Occipital lobe (tissue), 2 donors: ENCODE data around the gene CIBAR2. TPM values are rescaled to one million over a fixed set of nuclear protein-coding genes. Genes with fewer than 3 reads are reported as not detected.

Experiments
- DNase-seq: peaks from one replicate; lab custom pipeline; 2025; lab: John Stamatoyannopoulos, UW
- total RNA-seq: library from RNA; depleted of rRNA; stranded (reverse); fragments of >200 nt; gene quantifications from one replicate; pipeline ENCODE4 v1.2.3, GENCODE V29; 2014

CIBAR2 gene
- total RNA-seq, 1 donor from 2014 or later = not detected

DNA sequence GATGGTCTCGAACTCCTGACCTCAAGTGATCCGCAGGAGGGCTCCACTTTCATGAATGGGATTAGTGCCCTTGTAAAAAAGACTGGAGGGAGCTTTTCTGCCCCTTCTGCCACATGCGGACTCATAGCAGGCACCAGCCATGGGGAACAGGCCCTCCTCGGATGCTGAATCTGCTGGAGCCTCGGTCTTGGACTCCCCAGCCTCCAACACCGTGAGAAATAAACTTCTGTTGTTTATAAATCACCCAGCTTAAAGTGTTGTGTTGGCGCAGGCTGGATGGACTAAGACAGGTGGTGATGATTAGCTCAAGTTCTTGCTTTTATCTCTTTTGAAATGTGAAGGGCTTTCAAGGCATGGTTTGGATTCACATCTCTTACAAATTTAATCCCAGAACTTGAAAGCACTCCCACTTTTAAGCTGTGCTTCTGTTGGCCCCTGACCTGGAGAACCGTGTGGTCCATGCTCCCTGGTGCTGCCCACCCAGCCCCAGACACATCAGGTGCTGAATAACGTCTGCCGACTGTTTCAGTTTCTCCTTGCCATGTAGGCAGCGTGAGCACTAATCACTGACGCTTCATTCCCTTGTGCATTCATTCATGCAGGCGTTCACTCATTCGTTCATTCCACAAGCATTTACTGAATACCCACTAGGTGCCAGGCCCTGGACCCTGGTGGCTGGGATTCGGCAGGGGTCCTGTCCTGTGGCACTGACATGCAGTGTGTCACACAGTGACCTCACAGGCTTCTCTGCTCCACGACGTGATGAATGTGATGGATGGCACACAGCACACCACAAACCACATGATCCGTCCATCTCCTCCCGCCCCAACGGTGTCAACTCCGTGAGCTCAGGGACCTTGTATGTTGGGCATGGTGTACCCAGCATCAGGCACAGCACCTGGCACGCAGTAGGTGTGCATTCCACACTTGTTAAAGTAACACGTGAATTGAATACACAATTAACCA is 8.9 kb downstream of the CIBAR2 start:
- no peak for DNase-seq

- no peak for DNase-seq
Measured at GRCh38 chr16:85101956-85102630, 10.2 kb downstream of the CIBAR2 start.

GRCh38 chr16:85100265-85100664 is 12.0 kb downstream of the CIBAR2 start:
- no peak for DNase-seq

DNA sequence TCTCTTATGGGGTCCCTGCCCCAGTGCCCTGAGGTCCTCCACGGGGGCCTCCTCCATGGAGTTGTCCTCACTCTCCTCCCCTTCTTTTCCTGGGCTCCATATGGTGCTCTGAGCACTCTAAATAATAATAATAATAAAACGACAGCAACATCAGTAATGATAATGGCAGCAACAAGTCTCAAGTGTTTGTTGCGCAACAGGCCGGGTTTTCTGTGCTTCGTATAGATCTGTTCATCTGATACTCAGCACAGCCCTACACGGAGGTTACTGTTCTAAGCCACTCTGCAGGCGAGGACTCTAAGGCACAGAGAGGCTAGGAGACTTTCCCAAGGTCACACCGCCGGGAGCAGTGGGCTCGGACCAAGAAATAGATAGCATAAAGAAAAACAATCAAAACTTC is 13.7 kb downstream of the CIBAR2 start:
- DNase-seq = no peak

- DNase-seq = no peak
Measured at GRCh38 chr16:85096921-85097320, 15.4 kb downstream of the CIBAR2 start.

DNA sequence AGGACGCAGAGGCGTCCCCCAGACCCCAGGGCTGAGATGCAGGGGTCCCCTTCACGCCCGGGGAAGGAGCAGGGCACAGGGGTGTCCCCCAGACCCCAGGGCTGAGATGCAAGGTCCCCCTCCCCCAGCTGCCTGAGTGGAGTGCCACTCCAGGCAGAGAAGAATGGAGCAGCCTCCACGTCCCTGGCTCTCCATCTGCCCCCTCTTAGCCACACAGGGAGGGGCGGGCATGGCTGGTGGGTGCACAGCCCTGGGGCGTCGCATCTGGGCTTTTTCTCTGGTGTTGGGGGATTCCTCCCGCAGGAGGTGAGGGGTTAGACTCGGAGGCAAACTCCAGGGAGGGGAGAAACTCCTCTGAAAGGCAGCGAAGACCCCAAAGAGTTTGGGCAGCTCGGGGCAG is 17.5 kb downstream of the CIBAR2 start:
- no peak for DNase-seq

- no peak for DNase-seq
Measured at GRCh38 chr16:85094176-85094805, 18.0 kb downstream of the CIBAR2 start.

DNA sequence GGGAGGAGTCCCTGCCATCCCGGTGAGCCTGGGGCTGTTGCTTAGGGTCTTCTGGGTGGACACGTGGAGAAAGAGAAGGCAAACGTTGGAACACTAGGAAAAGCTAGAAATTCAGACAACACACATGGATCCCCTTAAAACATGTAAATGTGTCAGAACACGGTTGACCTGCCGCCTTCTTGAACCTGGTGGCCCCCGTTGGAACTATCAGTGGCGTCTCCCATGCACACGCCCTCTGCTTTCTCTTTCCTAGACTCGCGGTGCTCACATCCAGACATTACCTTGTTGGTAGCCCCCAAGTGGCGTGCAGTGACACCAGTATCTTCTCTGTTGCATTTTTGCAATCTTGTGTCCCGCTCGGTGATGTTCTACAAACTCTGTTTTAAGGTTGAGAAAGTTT is 18.6 kb downstream of the CIBAR2 start:
- no peak for DNase-seq

DNA sequence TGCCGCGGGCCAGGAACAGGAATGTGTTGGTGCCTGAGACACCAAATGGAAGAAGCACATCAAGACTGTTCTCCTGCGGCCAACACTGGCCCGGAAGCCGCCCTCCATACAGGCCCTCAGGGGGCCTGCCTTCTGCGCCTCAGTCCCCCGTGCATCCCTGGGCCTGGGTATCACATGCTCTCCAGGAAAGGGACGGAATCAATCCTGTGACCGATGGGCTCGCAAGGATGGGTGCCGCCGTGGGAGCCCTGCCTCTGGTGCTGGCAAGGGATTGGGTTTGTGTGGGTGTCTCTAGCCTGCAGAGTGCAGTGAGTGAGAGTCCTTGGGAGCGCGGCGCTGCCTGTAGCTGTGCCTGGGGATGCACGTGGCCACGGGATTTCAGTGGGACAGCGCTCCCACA is 19.4 kb downstream of the CIBAR2 start:
- DNase-seq = peak; percentile 31

DNA sequence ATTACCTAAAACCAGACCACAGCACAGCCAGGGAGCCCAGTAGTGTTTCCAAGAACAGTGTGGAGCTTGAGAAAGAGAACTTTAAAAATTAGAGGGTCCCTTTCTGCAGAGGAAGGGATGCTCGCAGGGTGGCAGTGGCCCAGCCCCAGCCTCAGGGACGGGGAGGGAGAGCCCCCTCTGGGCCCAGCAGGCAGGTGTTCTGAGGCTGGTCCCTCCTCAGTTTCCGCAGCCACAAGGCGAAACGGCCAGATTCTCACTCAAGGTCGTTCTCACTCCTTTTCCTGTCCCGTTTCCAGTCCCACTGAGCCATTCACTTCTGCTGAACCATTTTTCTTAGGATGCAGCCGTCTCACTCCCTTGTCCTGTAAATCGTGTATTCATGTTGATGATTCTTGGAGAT is 20.0 kb downstream of the CIBAR2 start:
- no peak for DNase-seq

GRCh38 chr16:85091522-85091910 is 20.8 kb downstream of the CIBAR2 start:
- DNase-seq = no peak

GRCh38 chr16:85090873-85091521 is 21.3 kb downstream of the CIBAR2 start:
- no peak for DNase-seq

DNA sequence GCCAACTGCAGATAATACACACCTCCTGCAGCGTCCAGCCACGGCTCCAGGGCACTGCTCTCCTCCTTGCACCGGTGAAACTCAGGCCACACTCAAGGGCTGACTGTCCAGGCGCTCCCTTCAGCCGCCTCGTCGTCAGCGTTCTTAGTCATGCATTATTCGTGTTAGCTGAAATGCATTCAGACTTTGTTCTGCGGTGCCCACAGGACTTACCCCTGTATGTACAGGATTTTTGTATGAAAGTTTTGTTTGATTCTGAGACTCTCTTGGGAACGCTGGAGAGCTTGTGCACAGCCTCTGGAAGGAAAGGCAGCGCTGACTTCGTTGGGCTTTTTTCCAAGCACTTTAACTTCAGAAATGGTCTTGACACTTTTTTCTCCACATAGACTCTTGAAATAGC is 22.1 kb downstream of the CIBAR2 start:
- no peak for DNase-seq

DNA sequence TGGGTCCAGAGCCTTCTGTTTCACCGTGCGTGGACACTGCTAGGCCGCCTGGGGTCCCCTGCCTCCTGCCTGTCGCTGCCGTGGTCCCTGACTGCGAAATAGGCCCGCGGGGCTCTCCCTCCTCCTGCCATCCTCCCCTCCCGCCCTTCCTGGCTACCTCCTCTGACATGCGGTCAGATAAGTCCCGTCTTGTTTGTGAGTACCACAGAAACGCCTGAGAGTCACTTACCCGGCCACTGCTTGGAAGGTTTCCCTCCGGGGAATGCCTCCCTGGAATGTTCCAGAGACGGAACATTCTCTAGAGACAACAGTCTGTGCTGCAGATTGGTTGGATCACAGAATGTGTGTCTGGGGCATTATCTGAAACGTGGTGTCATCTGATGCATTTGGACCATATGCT is 22.7 kb downstream of the CIBAR2 start:
- no peak for DNase-seq

DNA sequence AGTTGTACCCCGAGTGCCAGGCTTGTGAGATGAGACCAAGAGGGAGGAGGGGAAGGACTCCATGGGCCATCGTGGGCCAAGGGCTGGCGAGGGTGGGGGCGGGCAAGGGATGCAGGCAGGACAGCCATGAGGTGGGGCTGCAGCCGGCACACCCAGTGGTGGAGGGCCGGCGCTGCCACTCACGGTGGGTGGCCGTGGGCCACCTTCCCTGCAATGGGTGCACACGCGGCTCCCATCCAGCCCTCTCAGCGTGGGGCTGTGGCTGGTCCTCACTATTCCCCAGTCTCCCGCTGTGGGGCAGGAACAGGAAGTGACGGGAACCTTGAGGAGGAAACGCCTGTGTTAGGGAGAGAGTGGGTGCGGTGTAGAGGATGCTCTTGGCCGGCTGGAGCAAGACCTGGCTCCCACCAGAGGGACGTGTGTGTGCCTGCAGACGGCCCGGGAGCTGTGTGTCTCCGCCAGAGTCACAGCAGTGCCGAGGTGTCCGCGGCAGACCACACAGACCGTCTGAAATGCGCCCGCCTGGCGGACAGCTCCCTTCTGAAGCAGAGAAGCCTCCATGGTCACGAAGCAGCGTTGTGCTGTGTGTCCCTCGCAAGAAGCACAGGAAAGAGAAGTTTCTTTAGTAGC is 23.6 kb downstream of the CIBAR2 start:
- no peak for DNase-seq

- DNase-seq = no peak
Measured at GRCh38 chr16:85087899-85088569, 24.2 kb downstream of the CIBAR2 start.

DNA sequence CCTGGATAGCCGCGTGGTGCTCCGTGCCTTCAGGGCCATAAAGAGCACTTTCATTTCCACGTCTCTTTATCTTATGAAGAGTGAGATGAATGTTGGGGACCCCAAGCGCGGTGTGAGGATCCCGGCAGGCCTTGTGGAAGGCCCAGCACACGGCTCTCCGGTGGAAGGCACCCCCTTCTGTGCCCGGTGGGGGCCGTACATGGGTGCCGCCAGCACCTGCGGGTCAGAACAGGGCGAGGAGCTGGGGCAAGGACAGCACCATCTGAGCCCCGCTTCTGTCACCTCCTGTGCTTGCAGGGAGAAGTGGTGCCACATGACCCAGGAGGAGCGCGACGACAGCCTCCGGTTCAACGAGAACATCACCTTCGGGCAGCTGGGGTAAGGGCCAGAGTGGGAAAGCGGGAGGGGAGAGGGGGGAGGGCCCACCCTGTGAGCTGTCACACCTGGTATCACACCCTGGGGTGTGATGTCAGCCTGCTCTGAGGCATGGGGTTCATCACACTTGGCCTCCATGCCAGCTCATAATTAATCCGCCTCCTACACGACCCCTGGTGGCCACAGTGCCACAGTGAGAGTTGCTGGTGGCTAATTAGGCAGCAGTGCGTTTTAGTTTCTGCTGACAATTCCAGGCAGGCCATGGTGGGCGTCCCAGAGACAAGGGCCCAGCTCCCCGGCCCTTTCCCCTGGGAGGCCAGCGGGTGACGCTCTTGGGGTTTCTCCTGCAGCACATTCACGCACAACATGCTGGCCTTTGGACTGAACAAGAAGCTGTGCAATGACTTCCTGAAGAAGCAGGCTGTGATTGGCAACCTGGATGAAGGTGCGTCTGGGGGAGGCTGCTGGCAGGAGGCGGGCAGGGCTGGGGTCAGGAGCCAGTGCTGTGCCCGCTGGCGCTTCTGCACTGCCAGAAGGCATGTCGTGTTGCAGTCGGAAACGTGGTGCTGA is 25.7 kb downstream of the CIBAR2 start:
- no peak for DNase-seq

- DNase-seq = no peak
Measured at GRCh38 chr16:85085721-85086120, 26.6 kb downstream of the CIBAR2 start.

DNA sequence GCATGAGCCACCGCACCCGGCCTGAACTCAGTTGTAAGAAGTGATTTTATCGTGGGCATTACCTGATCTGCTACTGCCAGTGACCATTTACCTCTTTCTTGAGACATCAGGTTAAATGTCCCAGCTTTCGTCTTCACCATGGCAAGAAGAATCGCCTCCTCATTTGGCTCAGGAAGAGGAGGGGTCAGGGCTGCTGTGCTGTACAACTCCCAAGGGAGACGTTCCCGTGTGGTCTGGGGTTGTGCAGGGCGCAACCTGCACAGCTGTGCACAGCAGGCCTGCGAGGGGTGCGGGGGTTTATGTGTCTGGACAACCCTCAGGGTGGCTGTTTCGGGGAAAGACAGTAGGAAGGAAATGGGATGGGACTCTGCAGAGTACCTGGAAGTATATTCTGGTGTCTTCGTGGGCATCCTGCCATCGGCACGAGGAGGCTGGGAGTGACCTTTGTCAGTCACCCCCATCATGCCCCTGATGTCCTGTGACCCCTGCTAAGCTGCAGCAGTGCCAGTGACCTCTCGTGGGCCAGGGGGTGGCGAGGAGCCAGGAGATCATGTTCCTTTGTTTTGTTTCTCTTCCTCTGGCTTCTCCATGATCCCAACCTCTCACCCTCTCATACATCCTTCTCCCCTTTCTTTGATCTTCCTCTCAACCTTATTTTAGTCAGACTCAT is 27.3 kb downstream of the CIBAR2 start:
- DNase-seq = no peak
